Measurements from ENCODE around the gene CEP131. TPM values are rescaled to one million over a fixed set of nuclear protein-coding genes. Genes with fewer than 3 reads are reported as not detected.

CEP131 gene
- total and polyA plus RNA-seq, 5 donors from 2014 or later: 1.4 to 9.9 (median 2.0) TPM

- Histone ChIP-seq H3K4me1 (ENCODE audit: control insufficient read depth, insufficient read depth, low read length, poor library complexity, severe bottlenecking) (peaks cover 5% of the 10 kb centered on the region), H3K27me3 (ENCODE audit: control insufficient read depth, insufficient read depth, low read length) (no peaks in the 10 kb centered on the region), H3K4me3 (ENCODE audit: low read depth, low read length) (no peak within 1 kb of the TSS), H3K9me3 (ENCODE audit: control insufficient read depth in 2 of 2, low read length in 2 of 2) (no peaks in the 10 kb centered on the region), H3K27ac (ENCODE audit: insufficient read depth, low read length, poor library complexity, severe bottlenecking) (no peak within 1 kb of the TSS), H3K36me3 (ENCODE audit: control insufficient read depth, insufficient read depth, low read length) (no peaks in the 10 kb centered on the region)
- peaks cover 22% of the 10 kb centered on the region for H3K27me3 Mint-ChIP-seq
- no peak within 1 kb of the TSS for H3K27ac Mint-ChIP-seq
- H3K4me1 Mint-ChIP-seq: peaks cover 0 to 4% (median 0%) of the 10 kb centered on the region in 4 donors
- H3K4me3 Mint-ChIP-seq: peak within 1 kb of the TSS in 1 of 4 donors; percentile 35
- no peak for DNase-seq
- ATAC-seq (ENCODE audit: low read depth in 2 of 2): peak in 1 of 2 donors; percentile 17
- no peaks in the 10 kb centered on the region for H3K36me3 Mint-ChIP-seq
- H3K9me3 Mint-ChIP-seq: peaks cover 0 to 2% (median 0%) of the 10 kb centered on the region in 7 donors
These were observed 56.7 kb downstream of the CEP131 start, which contains the start of gene AATK for GRCh38 chr17:81166033-81166492. Gene AATK (minus strand): TSS chr17:81166221. CDS start chr17:81165992, 229 bp downstream.

DNA sequence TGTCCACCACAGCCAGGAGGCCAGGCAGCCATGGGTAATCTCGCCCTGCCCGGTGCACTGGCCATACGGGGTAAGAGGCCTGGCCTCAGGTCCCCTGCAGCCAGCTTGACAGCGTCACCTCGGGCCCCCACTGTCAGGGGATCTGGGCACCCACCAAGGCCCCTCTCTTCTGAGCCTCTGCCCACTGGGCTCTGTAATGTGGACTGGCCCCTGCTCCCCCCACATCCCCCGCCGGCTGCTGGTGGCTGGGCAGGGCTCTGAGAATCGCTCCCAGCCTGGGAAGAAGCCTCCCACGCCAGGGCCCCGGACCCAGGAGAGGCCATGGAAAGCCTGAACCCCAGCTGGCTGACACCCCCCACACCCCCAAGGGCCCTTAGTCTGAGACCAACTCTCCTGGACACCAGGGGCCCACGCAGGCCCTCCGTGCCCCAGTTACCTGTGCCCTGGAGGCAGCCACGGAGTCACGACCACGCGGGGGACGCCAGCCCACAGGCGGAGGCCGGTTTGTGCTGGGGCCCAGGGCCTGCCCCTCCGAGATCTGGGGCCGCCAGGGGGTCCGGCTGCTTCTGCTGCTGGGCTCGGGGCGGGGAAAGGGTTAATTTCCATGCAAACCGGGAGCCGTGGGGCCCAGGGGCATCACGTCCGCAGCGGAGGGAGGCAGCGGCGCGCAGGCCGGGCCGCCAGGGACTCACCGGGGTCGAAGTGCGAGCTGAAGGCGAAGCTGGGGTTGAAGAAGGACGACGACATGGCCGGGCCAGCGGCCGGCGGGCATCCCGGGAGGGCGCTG is 57.3 kb downstream of the CEP131 start, which contains the start of gene PVALEF:
Gene PVALEF (plus strand): TSS at position 262 of the 787 bp plus-strand sequence. CDS start 15,720 bp downstream, outside the sequence.
- H3K27ac ChIP-seq (ENCODE audit: insufficient read depth, low read length, poor library complexity, severe bottlenecking): no peak within 1 kb of the TSS
- Mint-ChIP-seq H3K36me3 (no peaks in the 10 kb centered on the region), H3K27ac (no peak within 1 kb of the TSS), H3K27me3 (peaks cover 24% of the 10 kb centered on the region), H3K9me3 (peaks cover 0 to 2% (median 0%) of the 10 kb centered on the region in 7 donors), H3K4me3 (peak within 1 kb of the TSS in 2 of 4 donors; percentile 36 to 67), H3K4me1 (peaks cover 0 to 4% (median 0%) of the 10 kb centered on the region in 4 donors)
- no peaks in the 10 kb centered on the region for H3K27me3 ChIP-seq (ENCODE audit: control insufficient read depth, insufficient read depth, low read length)
- no peak for DNase-seq
- no peaks in the 10 kb centered on the region for H3K9me3 ChIP-seq (ENCODE audit: control insufficient read depth in 2 of 2, low read length in 2 of 2)
- no peak for ATAC-seq (ENCODE audit: low read depth in 2 of 2)
- no peak within 1 kb of the TSS for H3K4me3 ChIP-seq (ENCODE audit: low read depth, low read length)
- H3K4me1 ChIP-seq (ENCODE audit: control insufficient read depth, insufficient read depth, low read length, poor library complexity, severe bottlenecking): peaks cover 5% of the 10 kb centered on the region
- no peaks in the 10 kb centered on the region for H3K36me3 ChIP-seq (ENCODE audit: control insufficient read depth, insufficient read depth, low read length)

GRCh38 chr17:81164371-81165245 is 58.2 kb downstream of the CEP131 start:
- no peak overlapping the region for H3K4me3 ChIP-seq (ENCODE audit: low read depth, low read length)
- no peak for ATAC-seq (ENCODE audit: low read depth in 2 of 2)
- Mint-ChIP-seq H3K27me3 (peaks cover 24% of the 10 kb centered on the region), H3K4me1 (peaks cover 0 to 4% (median 0%) of the 10 kb centered on the region in 4 donors), H3K4me3 (peak overlapping the region in 2 of 4 donors; percentile 36 to 67), H3K9me3 (peaks cover 0 to 2% (median 0%) of the 10 kb centered on the region in 7 donors), H3K36me3 (no peaks in the 10 kb centered on the region), H3K27ac (no peak overlapping the region)
- H3K4me1 ChIP-seq (ENCODE audit: control insufficient read depth, insufficient read depth, low read length, poor library complexity, severe bottlenecking): peaks cover 10% of the 10 kb centered on the region
- H3K27ac ChIP-seq (ENCODE audit: insufficient read depth, low read length, poor library complexity, severe bottlenecking): no peak overlapping the region
- H3K27me3 ChIP-seq (ENCODE audit: control insufficient read depth, insufficient read depth, low read length): no peaks in the 10 kb centered on the region
- no peaks in the 10 kb centered on the region for H3K36me3 ChIP-seq (ENCODE audit: control insufficient read depth, insufficient read depth, low read length)
- H3K9me3 ChIP-seq (ENCODE audit: control insufficient read depth in 2 of 2, low read length in 2 of 2): no peaks in the 10 kb centered on the region
- no peak for DNase-seq

GRCh38 chr17:81163703-81164370 is 58.9 kb downstream of the CEP131 start:
- peaks cover 0 to 2% (median 0%) of the 10 kb centered on the region in 7 donors for H3K9me3 Mint-ChIP-seq
- Histone ChIP-seq H3K27me3 (ENCODE audit: control insufficient read depth, insufficient read depth, low read length) (no peaks in the 10 kb centered on the region), H3K4me3 (ENCODE audit: low read depth, low read length) (no peak overlapping the region), H3K9me3 (ENCODE audit: control insufficient read depth in 2 of 2, low read length in 2 of 2) (no peaks in the 10 kb centered on the region), H3K36me3 (ENCODE audit: control insufficient read depth, insufficient read depth, low read length) (no peaks in the 10 kb centered on the region), H3K27ac (ENCODE audit: insufficient read depth, low read length, poor library complexity, severe bottlenecking) (no peak overlapping the region), H3K4me1 (ENCODE audit: control insufficient read depth, insufficient read depth, low read length, poor library complexity, severe bottlenecking) (peaks cover 10% of the 10 kb centered on the region)
- ATAC-seq (ENCODE audit: low read depth in 2 of 2) (no peak), DNase-seq (no peak)
- H3K4me3 Mint-ChIP-seq: peak overlapping the region in 1 of 4 donors; percentile 24
- H3K27ac Mint-ChIP-seq: no peak overlapping the region
- no peaks in the 10 kb centered on the region for H3K36me3 Mint-ChIP-seq
- peaks cover 24% of the 10 kb centered on the region for H3K27me3 Mint-ChIP-seq
- H3K4me1 Mint-ChIP-seq: peaks cover 0 to 4% (median 0%) of the 10 kb centered on the region in 4 donors

- H3K4me1 Mint-ChIP-seq: peaks cover 0 to 4% (median 0%) of the 10 kb centered on the region in 4 donors
- ATAC-seq (ENCODE audit: low read depth in 2 of 2) (no peak), DNase-seq (no peak)
- H3K4me1 ChIP-seq (ENCODE audit: control insufficient read depth, insufficient read depth, low read length, poor library complexity, severe bottlenecking): peaks cover 10% of the 10 kb centered on the region
- peak overlapping the region in 1 of 3 donors; percentile 90 for H3K27ac Mint-ChIP-seq
- H3K27me3 ChIP-seq (ENCODE audit: control insufficient read depth, insufficient read depth, low read length): no peaks in the 10 kb centered on the region
- H3K4me3 Mint-ChIP-seq: no peak overlapping the region
- H3K27me3 Mint-ChIP-seq: peaks cover 24% of the 10 kb centered on the region
- H3K4me3 ChIP-seq (ENCODE audit: low read depth, low read length): no peak overlapping the region
- no peaks in the 10 kb centered on the region for H3K36me3 Mint-ChIP-seq
- peaks cover 0 to 2% (median 0%) of the 10 kb centered on the region in 7 donors for H3K9me3 Mint-ChIP-seq
- H3K27ac ChIP-seq (ENCODE audit: insufficient read depth, low read length, poor library complexity, severe bottlenecking): no peak overlapping the region
- no peaks in the 10 kb centered on the region for H3K36me3 ChIP-seq (ENCODE audit: control insufficient read depth, insufficient read depth, low read length)
- no peaks in the 10 kb centered on the region for H3K9me3 ChIP-seq (ENCODE audit: control insufficient read depth in 2 of 2, low read length in 2 of 2)
These were observed 59.6 kb downstream of the CEP131 start for GRCh38 chr17:81163051-81163695.

DNA sequence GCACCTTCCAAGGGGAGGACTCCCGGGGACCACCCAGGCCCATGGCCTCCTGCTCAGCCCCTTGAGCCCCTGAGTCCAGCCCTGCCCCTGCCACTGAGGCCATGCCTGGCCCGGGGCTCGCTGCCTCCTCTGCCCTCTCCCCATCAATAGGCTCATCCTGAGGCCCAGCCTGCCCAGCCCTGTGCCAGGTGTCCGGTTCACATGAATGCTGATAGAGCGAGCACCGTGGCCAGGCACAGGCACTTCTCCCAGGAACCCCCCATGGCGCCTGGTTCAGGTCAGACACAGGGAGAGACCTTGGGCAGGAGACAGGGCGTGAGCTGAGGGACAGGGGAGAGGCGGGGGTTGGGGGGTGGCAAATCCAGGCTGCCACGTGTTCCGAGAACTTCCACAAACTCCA is 60.3 kb downstream of the CEP131 start:
- H3K27ac ChIP-seq (ENCODE audit: insufficient read depth, low read length, poor library complexity, severe bottlenecking): no peak overlapping the region
- no peak overlapping the region for H3K4me3 ChIP-seq (ENCODE audit: low read depth, low read length)
- H3K9me3 ChIP-seq (ENCODE audit: control insufficient read depth in 2 of 2, low read length in 2 of 2): no peaks in the 10 kb centered on the region
- Mint-ChIP-seq H3K27me3 (peaks cover 24% of the 10 kb centered on the region), H3K36me3 (no peaks in the 10 kb centered on the region), H3K9me3 (peaks cover 0 to 2% (median 0%) of the 10 kb centered on the region in 7 donors), H3K27ac (peak overlapping the region in 1 of 3 donors; percentile 90), H3K4me3 (no peak overlapping the region), H3K4me1 (peaks cover 0 to 4% (median 0%) of the 10 kb centered on the region in 4 donors)
- no peaks in the 10 kb centered on the region for H3K27me3 ChIP-seq (ENCODE audit: control insufficient read depth, insufficient read depth, low read length)
- DNase-seq (no peak), ATAC-seq (ENCODE audit: low read depth in 2 of 2) (no peak)
- H3K4me1 ChIP-seq (ENCODE audit: control insufficient read depth, insufficient read depth, low read length, poor library complexity, severe bottlenecking): peaks cover 10% of the 10 kb centered on the region
- no peaks in the 10 kb centered on the region for H3K36me3 ChIP-seq (ENCODE audit: control insufficient read depth, insufficient read depth, low read length)
